KG1 (cell line): ENCODE data around the gene INTS14.
"Not testable (repeated sequence)": the region's sequence is repeated elsewhere in the genome, so short reads cannot be mapped to it uniquely, and the experiment has no call there.

Experiments
- DNase-seq: peaks from one replicate; lab custom pipeline; 2025; lab: John Stamatoyannopoulos, UW

INTS14 gene

DNA sequence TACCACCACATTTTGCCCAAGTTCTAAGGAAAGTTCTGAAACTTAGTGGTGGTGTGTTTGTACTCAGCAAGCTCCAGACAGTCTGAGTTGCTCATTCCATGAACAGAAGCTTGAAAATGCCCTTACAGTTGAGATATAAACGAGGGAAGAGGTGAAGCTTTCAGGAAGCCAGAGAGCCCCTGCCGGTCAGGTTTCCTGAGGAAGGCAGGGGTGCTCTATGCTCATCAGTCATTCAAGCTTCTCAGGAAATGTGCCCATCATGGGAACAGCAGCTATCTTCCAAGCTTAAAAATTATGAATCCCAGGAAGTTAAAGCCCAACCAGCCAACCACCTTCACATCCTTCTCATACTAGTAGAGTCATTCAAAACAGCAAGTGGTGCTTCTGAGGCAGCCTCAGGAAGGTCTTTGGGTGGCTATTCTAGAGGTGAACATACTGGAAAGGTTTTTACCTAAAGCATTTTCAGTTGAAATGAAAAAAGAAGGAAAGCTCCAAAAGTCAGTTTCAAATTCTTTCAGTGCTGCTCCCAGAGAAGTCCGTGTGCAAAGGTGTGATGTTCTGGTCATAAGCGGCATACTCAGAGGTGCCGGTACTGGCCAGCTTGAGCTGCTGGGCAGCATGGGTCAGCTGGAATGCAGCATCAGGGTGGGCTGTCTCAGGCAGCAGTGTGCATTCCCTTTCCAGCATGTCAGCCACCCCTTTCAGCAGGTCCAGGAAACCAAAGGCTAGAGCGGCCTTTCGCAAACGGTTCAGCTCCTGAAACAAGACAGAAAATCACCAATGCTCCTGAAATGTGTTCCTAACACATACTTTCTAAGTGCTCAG lies 31.8 kb downstream of the INTS14 start:
- DNase-seq = no peak

- DNase-seq = no peak
These were observed 33.6 kb downstream of the INTS14 start for GRCh38 chr15:65577129-65577996.

- DNase-seq = no peak
These were observed 34.3 kb downstream of the INTS14 start for GRCh38 chr15:65576664-65577063.

DNA sequence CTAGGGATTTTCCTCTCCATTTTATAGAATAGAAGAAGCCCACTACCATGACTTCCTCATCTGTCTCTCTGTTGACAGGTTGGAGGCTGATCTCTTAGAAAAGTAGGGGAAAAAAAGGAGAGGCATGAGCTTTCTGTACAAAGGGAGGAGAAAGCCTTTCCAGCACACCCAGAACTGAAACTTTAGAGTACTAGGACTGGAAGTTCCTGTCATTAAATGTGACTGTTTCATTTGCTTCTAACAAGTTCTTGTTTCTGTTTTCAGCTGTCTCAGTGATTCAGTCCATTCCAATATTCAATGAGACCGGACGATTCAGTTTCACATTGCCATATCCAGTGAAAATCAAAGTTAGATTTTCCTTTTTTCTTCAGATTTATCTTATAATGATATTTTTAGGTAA lies 39.0 kb downstream of the INTS14 start:
- DNase-seq = no peak

GRCh38 chr15:65569728-65570127 lies 41.2 kb downstream of the INTS14 start:
- DNase-seq = no peak

DNA sequence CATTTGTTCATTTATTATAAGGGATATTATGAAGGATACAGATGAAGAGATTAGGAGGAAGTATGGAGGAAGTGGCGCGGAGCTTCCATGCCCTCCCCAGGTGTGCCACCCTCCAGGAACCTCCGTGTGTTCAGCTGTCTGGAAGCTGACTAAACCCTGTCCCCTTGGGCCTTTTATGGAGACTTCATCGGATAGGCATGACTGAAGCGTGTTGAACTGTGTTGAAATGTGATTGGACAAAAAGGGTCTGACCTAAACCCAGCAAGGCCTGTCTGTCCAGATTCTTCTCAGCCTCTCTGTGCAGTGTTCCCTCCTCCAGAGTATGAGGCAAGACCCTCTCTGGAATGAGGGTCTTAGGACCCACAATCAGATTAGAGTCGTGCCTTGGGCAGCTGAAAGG lies 49.0 kb downstream of the INTS14 start:
- no peak for DNase-seq

DNA sequence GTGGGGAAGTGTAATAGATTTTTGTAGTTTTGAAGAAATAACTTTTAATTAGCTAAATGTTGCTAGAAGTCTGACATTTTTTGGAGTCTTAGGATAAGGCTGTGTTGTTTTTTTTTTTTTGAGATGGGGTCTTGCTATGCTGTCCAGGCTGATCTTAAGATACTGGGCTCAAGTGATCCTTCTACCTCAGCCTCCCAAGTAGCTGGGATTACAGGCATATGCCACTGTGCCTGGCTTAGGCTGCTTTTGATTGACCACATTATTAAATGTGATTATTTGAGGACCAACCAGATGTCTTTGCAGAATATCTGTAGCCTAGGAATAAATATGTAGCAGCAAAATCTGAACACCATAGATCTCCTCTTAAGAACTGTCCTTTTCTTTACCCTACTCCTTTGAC lies 51.0 kb downstream of the INTS14 start:
- no peak for DNase-seq

GRCh38 chr15:65558997-65559760 lies 51.8 kb downstream of the INTS14 start:
- DNase-seq = no peak

GRCh38 chr15:65558336-65558735 lies 52.6 kb downstream of the INTS14 start:
- no peak for DNase-seq

- DNase-seq = no peak
These were observed 54.3 kb downstream of the INTS14 start for GRCh38 chr15:65556622-65557021.

DNA sequence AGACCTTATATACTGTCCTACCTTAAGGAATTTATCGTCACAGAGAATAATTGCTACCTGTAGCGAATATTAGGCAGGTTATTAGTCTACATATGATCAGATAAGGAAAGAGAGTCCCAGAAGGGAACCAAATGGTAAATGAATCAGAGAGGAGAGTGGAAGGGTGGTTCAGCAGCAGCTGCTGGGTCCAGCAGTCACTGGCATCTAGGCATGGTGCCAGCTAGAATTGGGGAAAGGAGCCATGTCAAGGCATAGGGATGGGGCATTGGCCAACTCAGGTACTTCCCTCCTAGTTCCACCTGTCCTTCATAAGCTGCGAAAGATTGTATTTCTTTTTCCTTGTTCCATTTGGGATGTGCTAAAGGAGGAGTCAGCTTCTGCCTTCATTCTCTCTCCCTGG lies 57.2 kb downstream of the INTS14 start:
- no peak for DNase-seq

- DNase-seq = not testable (repeated sequence)
These were observed 58.1 kb downstream of the INTS14 start for GRCh38 chr15:65552851-65553250.

- no peak for DNase-seq
These were observed 59.7 kb downstream of the INTS14 start for GRCh38 chr15:65551183-65551582.

DNA sequence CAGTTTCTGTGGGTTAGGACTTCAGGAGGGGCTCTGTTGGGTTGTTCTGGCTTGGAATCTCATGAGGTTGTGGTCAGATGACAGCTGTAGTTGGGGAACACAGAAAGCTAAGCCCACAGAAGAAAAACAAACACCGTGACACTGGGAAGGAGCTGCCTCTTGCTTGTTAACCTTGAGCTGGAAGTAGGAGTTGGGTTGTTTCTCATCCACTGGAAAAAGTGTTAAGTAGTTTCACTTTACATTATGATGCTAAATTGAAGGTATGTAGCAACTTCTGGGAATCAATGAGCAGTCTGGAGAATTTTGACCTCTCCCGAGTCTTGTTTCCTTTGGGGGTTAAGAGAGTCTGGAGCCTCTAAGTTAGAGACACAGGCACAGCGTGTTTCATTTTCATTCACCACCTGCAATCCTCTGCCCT lies 60.2 kb downstream of the INTS14 start:
- no peak for DNase-seq

- not testable (repeated sequence) for DNase-seq
These were observed 61.6 kb downstream of the INTS14 start for GRCh38 chr15:65549288-65549687.

DNA sequence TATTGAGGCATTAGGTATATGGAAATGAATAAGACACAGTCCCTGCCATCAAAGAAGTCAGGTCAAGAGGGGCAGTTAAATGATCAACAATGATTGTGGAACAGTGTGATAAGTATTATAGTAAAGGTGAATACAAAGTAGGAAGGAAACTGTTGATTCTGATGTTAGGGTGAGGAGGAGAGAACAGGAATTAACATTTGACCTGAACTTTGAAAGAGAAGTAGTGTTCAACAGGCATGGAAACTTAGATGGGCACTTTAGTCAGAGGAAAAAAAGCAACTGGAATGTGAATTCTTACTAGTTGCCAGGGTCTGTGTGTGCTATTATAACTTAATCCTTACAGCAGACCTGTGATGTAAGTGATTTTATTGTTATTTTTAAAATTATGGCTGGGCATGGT lies 63.1 kb downstream of the INTS14 start:
- no peak for DNase-seq

DNA sequence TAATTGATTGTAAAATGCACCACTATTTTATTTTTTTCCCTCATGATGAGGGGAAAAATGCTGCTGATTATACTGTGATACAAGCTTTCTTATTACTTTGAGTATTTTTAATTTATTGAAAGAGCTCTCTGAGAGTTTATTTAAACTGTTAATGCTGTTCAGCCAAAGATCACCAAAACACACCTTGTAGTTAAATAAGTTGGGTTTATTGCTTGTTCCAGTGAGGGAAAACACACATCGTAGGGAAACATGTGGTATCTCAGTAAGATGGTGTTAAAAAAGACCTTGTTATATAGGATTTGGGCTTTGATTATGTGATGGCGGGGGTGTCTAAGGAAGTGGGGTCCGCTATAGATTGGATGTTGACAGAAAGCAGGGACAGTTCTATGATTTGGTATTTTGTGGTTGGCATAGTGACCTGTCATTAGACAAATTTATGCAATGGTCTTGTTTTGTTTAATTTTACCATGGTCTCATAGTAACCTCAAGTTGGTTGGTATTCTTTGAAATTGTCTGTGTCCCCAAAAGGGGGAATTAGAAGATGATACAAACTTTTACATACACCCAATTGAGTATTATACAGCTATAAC lies 69.6 kb downstream of the INTS14 start:
- no peak for DNase-seq

DNA sequence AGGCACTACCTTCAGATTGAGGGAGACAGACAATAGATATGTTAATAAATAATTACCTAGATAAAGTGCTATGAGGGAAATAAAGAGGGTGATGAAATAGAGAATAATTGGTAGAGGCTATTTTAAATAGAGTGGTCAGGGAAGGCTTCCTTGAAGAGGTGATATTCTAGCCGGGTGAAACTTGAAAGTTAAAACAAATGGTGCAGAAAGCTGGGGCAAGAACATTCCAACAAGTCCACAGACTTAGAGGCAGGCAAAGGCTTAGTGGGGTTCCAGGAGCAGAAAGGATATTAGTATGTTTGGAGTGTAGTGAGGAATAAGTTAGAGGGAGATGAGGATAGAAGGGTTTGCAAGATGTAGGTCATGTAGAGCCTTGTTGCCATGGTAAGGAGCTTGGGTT lies 70.6 kb downstream of the INTS14 start:
- DNase-seq = no peak

GRCh38 chr15:65535192-65535591 lies 75.7 kb downstream of the INTS14 start:
- no peak for DNase-seq

DNA sequence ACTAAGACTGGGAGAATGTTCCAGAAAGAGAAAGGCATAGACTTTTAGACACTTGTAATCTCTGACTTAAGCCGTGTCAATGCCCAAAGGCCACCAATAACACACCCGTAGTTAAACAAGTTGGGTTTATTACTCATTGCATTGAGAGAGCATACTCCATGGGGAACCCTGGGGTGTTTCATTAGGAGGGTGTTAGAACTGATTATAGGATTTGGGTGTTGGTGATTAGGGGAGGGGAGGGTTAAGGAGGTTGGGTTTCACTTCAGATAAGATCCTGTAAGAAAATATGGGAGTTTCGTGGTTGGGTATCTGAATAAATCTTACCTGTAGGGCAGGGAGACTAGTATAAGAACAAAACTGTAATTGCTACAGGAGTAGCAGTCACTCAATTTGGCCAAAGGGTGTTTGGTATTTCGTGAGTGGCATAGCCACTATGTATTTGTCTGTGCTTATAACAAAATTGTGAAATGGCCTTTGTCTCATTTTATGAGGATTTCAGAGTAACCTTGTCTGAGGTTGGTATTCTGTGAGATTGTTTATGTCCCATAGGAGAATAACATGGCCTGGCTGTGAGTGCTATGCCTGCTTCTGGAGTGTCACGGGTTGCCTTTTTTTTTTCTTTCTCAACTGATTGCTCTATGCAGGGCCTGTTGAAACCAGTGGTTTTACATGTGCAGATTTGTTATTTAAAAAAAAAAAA lies 77.7 kb downstream of the INTS14 start:
- DNase-seq = no peak

- no peak for DNase-seq
These were observed 78.2 kb downstream of the INTS14 start for GRCh38 chr15:65532738-65533051.
